DMS 273 treated with DMSO at 0.1 percent for 48 hours (cell line): ENCODE measurements around the gene DNASE1L3.

Source experiments
- DNase-seq: peaks from one replicate; lab custom pipeline; 2025; lab: John Stamatoyannopoulos, UW

DNASE1L3 gene

DNA sequence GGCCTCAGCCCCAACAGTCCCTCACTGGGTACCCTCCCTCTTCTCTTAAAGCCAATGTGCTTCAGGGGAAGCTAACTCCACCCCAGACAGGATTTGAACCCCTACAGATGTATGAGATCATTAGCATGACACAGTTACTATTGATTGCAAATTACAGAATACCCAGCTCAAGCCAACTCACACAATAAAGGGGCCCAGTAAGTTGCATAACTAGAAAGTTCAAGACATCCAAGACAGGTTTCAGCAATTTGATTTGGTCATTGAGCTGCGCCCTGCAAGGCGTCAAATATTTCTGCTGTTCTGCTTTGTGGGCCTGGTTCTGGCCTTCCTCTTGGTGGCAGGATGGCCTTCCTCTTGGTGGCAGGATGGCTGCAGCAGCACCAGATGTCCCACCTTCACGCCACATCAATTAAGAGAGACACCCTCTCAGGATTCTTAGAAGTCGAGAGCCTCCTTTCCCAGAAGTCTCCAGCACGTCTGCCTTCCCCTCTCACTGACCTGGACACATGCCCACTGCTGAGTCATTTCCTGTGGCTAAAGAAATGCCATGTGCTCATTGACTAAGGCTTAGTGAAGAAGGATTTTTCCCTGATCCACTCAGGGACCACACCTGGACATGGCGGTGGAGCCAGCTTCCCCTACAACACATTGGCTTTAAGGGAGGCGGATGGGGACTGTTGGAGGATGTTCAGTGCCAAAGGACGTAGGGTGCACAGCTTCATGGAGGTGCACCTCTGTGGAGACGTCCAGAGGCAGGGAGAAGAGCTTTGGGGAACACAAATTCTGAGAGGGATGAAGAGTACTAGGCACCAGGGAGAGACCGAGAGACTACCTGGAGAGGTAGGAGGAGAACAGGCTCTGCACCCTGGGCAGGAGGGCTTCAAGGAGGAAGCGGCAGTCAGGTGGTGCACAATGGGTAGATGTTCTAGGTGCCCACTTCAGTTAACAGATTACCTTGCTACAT is 49.1 kb downstream of the DNASE1L3 start:
- no peak for DNase-seq

DNA sequence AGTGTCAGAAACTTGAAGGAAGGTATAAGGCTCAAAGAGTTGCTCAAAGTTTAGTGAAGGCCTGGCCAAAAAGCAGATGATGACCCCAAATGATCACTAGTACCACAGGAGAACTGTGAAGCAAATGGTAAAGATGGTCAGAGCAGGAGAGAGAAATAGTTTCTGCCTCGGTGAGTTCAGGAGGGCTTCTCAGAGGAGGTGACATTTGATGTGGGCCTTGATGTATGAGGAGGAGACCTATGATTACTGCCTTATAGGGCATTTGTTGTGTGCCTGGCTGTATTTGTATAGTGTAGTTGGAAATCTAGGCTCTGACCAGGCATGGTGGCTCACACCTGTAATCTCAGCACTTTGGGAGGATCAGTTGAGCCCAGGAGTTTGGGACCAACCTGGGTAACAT is 50.4 kb downstream of the DNASE1L3 start:
- no peak for DNase-seq

DNA sequence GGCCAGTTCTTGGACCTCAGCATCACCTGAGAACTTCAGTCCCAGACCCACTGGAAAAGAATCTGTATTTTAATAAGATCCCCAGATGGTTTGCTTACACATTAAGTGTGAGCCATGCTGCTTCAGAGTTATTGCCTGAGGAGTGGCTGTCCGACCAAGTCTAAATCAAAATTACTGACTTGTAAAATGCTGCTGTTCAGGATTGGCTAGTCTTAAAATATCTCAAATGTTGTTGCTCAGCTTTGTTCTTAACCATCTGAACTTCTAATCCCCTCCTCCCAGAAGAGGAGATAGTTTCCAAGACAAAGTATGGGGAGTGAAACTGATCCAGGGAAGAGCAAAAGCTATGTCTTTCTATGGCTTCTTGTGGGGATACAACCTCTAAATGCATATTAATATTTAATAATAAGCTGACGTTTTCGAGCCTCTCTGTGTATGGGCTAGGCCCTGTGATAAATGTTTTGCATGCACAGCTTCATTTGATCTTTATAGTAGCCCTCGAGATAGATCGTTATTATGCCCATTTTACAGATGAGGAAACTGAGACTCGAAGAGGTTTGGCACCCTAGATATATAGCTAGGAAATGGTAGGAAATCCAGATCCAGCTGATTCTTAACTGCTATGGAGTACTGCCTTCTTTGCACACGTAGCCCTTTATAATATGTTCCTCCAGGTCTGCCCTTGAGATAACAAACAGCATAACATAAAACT is 52.2 kb downstream of the DNASE1L3 start:
- DNase-seq = no peak

DNA sequence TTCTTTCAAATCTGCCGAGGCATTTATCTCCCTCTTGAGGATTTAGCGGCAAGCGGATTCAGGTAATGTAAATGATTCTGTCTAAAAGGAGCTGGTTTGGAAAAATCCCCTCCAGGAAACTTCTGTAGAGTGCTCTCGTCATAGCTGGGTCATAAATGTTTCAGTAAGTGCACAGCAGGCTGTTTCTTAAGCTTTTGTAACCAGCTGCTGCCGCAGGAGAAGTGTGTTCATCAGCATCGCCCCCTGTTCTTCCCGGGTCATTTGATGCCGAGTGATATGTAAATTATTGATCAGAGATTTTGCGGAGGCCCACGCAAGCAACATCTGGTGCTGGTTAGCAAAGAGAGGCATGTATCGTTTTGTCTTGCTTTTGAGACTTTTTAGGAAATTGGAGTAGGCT is 53.1 kb downstream of the DNASE1L3 start:
- no peak for DNase-seq

DNA sequence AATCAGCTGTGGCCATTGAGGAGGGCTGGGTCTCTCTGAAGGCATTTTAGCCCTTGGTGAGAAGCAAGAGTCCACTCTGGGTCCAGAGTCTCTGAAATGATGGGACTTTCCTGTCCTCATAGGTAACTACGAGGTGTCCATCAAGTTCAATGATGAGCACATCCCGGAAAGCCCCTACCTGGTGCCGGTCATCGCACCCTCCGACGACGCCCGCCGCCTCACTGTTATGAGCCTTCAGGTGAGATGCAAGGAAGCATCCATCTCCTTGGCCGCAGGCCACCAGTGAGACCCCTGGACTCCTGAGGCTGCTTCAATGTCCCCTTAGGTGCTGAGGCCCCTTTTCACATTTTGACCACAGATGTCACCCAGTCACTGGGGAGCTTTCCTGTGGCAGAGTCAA is 54.9 kb downstream of the DNASE1L3 start:
- DNase-seq = no peak

DNA sequence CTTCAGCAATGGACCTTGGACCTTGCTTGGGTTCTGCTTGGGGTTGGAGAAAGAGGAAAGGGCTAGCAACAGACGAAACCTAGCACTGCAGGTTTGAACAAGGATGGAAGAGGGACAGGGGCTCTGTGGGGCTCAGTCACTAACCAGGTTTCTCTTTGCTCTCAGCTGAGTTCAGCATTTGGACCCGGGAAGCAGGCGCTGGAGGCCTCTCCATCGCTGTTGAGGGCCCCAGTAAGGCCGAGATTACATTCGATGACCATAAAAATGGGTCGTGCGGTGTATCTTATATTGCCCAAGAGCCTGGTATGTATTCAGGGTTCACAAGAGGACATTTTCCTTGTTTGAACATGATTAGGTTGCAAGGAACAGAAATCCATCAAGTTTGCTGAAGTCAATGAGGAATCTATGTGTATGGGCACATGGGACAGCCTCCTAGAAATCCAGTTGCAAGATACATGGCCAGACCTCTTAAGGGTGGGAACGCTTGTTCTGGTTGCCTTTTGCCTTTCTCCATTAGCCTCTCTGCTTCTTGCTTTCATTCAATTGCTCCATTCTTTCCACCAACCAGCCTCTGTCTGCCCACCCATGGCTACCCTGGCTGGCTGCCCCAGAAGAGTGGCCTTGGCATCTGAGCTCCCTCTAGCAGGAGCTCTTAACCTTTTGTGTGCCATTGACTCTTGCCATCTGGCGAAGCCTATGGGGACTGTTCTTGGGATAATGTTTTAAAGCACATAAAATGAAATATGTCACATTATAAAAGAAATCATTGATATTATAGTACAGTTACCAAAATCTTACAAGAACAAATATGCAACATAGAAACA is 55.9 kb downstream of the DNASE1L3 start:
- DNase-seq = no peak

DNA sequence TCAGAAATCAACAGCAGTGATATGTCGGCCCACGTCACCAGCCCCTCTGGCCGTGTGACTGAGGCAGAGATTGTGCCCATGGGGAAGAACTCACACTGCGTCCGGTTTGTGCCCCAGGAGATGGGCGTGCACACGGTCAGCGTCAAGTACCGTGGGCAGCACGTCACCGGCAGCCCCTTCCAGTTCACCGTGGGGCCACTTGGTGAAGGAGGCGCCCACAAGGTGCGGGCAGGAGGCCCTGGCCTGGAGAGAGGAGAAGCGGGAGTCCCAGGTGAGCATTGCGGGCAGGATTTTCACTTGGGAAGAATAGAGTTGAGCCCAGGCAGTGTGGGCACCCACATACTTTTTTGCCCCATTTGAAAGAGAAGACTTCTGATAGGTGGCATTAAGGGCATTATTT is 57.4 kb downstream of the DNASE1L3 start:
- no peak for DNase-seq

DNA sequence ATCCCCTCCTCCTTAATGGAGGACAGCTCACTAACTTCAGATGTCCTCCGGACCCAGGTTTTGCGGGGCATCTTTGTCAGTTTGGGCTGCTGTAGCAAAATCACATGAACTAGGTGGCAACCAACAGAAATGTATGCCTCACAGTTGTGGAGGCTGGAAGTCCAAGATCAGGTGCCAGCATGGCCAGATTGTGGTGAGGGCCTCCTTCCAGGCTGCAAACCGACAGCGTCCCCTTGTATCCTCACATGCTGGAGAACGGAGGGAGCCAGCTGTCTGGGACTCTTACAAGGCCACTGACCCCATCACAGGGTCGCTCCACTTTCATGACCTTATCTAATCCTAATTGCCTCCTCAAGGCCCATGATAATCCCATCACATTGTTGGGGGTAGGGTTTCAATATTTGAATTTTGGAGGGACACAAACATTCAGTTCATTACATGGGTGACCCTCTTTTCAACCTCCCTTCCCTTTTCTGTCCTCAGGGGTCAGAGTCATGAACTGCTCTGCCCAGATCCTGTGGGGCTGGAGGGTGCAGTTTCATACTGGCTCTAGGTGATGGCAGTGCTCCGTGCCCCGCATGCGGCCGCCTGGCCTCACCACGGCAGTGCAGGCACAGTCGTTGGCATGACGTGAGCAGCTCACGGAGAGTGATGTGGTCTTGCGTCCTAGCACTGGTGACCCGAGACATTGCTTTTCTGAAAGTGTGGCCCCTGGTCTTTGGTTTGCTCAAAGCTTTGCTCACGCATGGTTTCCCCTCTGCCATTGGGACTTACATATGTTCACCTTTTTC is 58.4 kb downstream of the DNASE1L3 start:
- DNase-seq = no peak

DNA sequence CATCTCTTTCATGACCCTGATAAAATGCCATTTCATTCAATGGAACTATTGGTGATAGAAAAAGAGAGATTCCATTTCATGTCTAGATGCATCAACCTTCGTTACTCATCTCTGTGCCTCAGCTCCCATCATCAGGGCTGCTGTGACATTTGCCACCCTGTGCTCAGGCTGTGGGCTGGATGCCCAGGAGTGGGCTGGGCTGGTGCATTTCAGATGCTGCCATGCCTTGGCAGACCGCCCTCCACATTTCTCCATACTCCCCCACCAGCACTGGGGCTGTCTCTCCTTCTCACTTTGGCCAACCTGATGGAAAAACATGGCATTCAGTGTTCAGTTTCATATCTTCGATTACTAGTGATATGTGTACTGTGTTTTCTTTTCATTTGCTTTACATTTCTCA is 59.1 kb downstream of the DNASE1L3 start:
- DNase-seq = no peak

DNA sequence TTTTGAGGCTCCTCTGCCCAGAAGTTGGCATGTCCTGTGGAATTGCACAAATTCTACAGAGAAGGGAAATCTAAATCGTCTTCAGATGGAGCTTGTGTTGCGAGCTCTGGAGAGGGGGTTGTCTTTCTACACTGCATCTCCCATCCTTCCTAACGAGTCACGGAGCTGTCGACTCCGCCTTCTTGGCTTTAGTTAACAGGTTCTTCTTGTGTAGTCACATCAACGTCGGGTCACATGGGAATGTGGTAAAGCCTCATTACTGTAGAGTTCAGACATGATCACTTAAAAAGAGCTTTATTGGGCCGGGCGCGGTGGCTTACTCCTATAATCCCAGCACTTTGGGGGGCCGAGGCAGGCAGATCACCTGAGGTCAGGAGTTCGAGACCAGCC is 60.0 kb downstream of the DNASE1L3 start:
- DNase-seq = no peak

DNA sequence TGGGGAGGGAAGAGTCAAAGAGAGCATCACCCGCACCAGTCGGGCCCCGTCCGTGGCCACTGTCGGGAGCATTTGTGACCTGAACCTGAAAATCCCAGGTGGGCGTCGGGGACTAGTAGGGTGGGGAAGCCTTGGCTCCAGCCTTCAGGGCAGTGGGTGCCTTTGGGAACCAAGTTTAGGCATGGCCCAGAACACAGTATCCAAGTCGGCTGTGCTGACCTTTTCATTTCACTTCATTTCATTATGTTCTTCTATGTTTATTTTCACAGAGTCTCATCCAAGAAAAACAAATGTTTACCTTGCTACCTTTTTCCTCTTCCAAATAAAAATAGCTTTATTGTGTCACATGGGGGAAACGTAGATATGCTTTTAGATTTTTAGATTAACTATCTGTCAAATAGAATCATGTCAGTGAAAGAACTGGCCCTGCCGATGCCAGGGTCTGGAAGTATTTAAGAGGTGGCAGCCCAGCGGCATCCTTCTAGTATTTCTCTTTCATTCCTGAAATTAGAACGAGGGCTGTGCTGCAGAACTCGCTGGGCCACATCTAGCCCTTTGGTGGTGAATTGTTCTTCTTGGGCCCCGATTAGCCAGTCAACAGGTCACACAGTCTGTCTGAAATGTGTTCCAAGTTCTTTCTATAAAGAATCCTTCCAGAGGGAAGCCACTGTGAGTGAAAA is 60.5 kb downstream of the DNASE1L3 start:
- DNase-seq = no peak

DNA sequence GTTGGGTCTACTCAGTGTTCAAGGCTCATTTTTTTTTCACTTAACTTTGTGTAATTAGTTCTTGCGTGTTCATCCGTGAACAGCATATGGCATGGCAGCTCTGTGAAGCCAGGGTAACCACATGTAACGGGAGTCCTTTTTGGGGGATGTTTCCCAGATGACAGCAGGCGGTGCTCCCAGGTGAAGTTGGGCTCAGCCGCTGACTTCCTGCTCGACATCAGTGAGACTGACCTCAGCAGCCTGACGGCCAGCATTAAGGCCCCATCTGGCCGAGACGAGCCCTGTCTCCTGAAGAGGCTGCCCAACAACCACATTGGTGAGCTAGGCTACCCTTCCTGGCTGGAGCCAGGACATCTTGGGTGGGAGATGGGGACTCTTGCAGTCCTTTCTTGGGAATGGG is 62.7 kb downstream of the DNASE1L3 start:
- DNase-seq = no peak

DNA sequence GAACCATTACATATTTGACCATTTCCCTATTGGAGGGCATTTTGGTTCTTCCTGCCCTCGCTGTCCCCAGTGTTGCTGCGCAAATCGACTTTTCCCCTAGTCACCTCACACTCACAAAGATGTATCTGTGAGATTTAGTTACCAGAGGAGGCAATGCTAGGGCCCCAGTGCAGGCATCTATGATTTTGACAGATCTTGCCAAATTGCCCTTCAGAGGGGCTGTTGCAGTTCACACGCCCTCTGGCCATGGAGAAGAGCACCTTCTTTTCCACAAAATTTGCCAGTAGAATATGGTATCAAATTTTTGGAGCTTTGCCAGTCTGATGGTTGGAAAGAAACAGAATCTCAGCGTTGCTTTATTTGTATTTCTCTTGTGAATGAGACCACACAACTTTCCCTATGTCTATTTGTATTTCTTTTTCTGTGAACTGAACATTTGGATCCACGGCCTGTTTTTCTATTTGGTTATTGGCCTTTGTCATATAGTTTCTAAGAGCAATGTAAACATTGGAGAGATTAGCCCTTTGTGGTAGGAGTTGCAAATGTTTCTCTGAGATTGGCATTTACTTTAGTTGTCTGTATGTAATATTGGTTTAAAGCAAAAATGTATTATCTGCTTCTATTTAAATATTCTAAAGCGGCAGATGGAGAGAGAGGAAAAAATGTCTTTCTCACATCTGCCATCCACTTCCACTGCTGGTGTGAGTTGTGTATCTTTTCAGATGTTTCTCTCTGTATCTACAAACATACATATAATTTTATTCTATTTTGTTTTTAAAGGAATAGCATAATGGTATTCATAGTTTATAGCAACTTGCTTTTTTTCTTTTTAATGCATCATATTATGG is 66.1 kb downstream of the DNASE1L3 start:
- DNase-seq = no peak

DNA sequence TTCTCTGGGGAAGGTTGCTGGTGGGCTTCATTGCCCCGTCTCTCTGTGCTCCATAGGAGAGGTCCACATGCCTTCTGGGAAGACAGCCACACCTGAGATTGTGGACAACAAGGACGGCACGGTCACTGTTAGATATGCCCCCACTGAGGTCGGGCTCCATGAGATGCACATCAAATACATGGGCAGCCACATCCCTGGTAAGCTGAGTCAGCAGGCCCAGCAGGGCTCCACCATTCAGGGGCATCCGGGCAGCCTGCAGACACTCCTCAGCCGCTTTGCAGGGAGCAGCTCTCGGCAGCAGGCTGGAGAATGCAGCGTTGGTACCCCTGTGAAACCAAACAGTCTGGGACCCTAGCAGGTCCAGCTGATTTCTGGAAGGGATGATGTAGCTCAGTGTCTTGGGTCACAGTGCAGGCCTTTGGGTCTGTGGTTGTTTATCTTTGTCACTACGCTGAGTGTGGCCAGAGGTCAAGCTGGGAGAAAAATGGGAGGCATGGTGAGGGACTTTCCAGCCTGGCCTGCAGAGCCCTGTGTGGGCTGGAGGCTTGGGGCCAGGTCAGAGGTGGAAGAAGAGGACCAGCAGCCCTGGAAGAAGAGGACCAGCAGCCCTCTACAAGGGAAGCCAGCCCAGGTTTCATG is 67.2 kb downstream of the DNASE1L3 start:
- no peak for DNase-seq
